H9 (cell line): ENCODE results near the gene NMT1. TPM values are rescaled to one million over a fixed set of nuclear protein-coding genes. Genes with fewer than 3 reads are reported as not detected.

Experiments
- DNase-seq: peaks from one replicate; pipeline ENCODE4 v3.0.0-alpha.2; 2017
- H2AFZ ChIP-seq: one replicate; pipeline ENCODE4 v1.6.1; 2013; ENCODE audit warnings: mild to moderate bottlenecking, low read length, control low read depth, moderate library complexity
- H2AK5ac ChIP-seq: 2 replicates; pipeline ENCODE4 v1.6.1; 2013; ENCODE audit warnings: low read length, control low read depth, mixed read lengths; ENCODE audit not compliant: insufficient read length
- H2BK120ac ChIP-seq: one replicate; pipeline ENCODE4 v1.6.1; 2013; ENCODE audit warnings: low read depth, mild to moderate bottlenecking, low read length, control low read depth, inconsistent platforms; ENCODE audit not compliant: poor library complexity, severe bottlenecking
- H2BK12ac ChIP-seq: 2 replicates; pipeline ENCODE4 v1.6.1; 2013; ENCODE audit warnings: low read length, control low read depth, mixed read lengths, low read depth; ENCODE audit not compliant: insufficient read length
- H2BK15ac ChIP-seq: 2 replicates; pipeline ENCODE4 v1.6.1; 2013; ENCODE audit warnings: low read depth, low read length, control low read depth
- H2BK20ac ChIP-seq: one replicate; pipeline ENCODE4 v1.6.1; 2013; ENCODE audit warnings: low read depth, mild to moderate bottlenecking, low read length, control low read depth, inconsistent platforms; ENCODE audit not compliant: poor library complexity, severe bottlenecking
- H2BK5ac ChIP-seq: 2 replicates; pipeline ENCODE4 v1.6.1; 2013; ENCODE audit warnings: low read length, control low read depth, mixed read lengths; ENCODE audit not compliant: insufficient read length
- H3K14ac ChIP-seq: 2 replicates; pipeline ENCODE4 v1.6.1; 2013; ENCODE audit warnings: low read length, control low read depth; ENCODE audit not compliant: insufficient read depth
- H3K18ac ChIP-seq: 2 replicates; pipeline ENCODE4 v1.6.1; 2013; ENCODE audit warnings: low read depth, mild to moderate bottlenecking, mixed read lengths, low read length, control low read depth; ENCODE audit not compliant: insufficient read length
- H3K23ac ChIP-seq: 2 replicates; pipeline ENCODE4 v1.6.1; 2013; ENCODE audit warnings: low read length, control low read depth, mixed read lengths, low read depth; ENCODE audit not compliant: insufficient read length
- H3K23me2 ChIP-seq: 2 replicates; pipeline ENCODE4 v1.6.1; 2013; ENCODE audit warnings: low read depth, mild to moderate bottlenecking, mixed read lengths, low read length, control low read depth; ENCODE audit not compliant: insufficient read length, poor library complexity, severe bottlenecking
- H3K27ac ChIP-seq: 2 replicates; pipeline ENCODE4 v1.5.1; 2013; ENCODE audit warnings: low read length, control low read depth, mixed read lengths, low read depth; ENCODE audit not compliant: insufficient read length
- H3K27me3 ChIP-seq: 2 replicates; pipeline ENCODE4 v1.6.1; 2013; ENCODE audit warnings: low read length, control low read depth, inconsistent platforms; ENCODE audit not compliant: insufficient read depth
- H3K4ac ChIP-seq: 2 replicates; pipeline ENCODE4 v1.6.1; 2013; ENCODE audit warnings: low read depth, mild to moderate bottlenecking, control low read depth, inconsistent platforms, low read length, moderate library complexity
- H3K4me1 ChIP-seq: 2 replicates; pipeline ENCODE4 v1.6.1; 2013; ENCODE audit warnings: low read length, control low read depth, inconsistent platforms; ENCODE audit not compliant: insufficient read depth
- H3K4me2 ChIP-seq: 2 replicates; pipeline ENCODE4 v1.6.1; 2013; ENCODE audit warnings: low read length, control low read depth, mixed read lengths; ENCODE audit not compliant: insufficient read length, insufficient read depth
- H3K56ac ChIP-seq: 2 replicates; pipeline ENCODE4 v1.6.1; 2013; ENCODE audit warnings: low read depth, mild to moderate bottlenecking, mixed read lengths, low read length, control low read depth; ENCODE audit not compliant: insufficient read length
- H3K79me1 ChIP-seq: 2 replicates; pipeline ENCODE4 v1.6.1; 2013; ENCODE audit warnings: low read depth, mild to moderate bottlenecking, moderate library complexity, low read length, control low read depth, inconsistent platforms; ENCODE audit not compliant: insufficient read depth, poor library complexity, severe bottlenecking
- H3K79me2 ChIP-seq: 2 replicates; pipeline ENCODE4 v1.6.1; 2013; ENCODE audit warnings: low read length, control low read depth, inconsistent platforms; ENCODE audit not compliant: insufficient read depth
- H3K9ac ChIP-seq: 2 replicates; pipeline ENCODE4 v1.6.1; 2013; ENCODE audit warnings: low read length, control low read depth, mixed read lengths; ENCODE audit not compliant: insufficient read length; ENCODE audit errors: extremely low read depth
- H3K9me3 ChIP-seq: one replicate; pipeline ENCODE4 v1.6.1; 2013; ENCODE audit warnings: low read depth, low read length, inconsistent platforms; ENCODE audit not compliant: control insufficient read depth
- H3T11ph ChIP-seq: one replicate; pipeline ENCODE4 v1.6.1; 2013; ENCODE audit warnings: mild to moderate bottlenecking, low read length, control low read depth, inconsistent platforms
- H4K20me1 ChIP-seq: one replicate; pipeline ENCODE4 v1.6.1; 2013; ENCODE audit not compliant: control insufficient read depth, insufficient read length, insufficient read depth
- H4K5ac ChIP-seq: 2 replicates; pipeline ENCODE4 v1.6.1; 2013; ENCODE audit warnings: low read depth, mild to moderate bottlenecking, mixed read lengths, low read length, control low read depth; ENCODE audit not compliant: insufficient read length
- H4K8ac ChIP-seq: replicated peaks from 2 replicates; pipeline ENCODE4 v1.6.1; 2013; ENCODE audit warnings: low read length, control low read depth, mixed read lengths, low read depth; ENCODE audit not compliant: insufficient read length
- H4K91ac ChIP-seq: 2 replicates; pipeline ENCODE4 v1.6.1; 2013; ENCODE audit warnings: low read depth, mild to moderate bottlenecking, moderate library complexity, mixed read lengths, low read length, control low read depth; ENCODE audit not compliant: insufficient read length
- H3K27ac Mint-ChIP-seq, 3 experiments: 2 replicates in 2 of 3; 3 replicates in 1 of 3; pipeline ENCODE4 v1.8.0; 2020 to 2021; ENCODE audit warnings: mixed read lengths in 3 of 3, mild to moderate bottlenecking in 1 of 3, moderate library complexity in 1 of 3
- H3K27me3 Mint-ChIP-seq: 2 replicates; pipeline ENCODE4 v1.8.0; 2021; ENCODE audit warnings: low read depth, mild to moderate bottlenecking, moderate library complexity, mixed read lengths
- H3K36me3 Mint-ChIP-seq, 3 experiments: 2 replicates in 2 of 3; 3 replicates in 1 of 3; pipeline ENCODE4 v1.8.0; 2020 to 2021; ENCODE audit warnings: low read depth in 3 of 3, mixed read lengths in 3 of 3; ENCODE audit not compliant: insufficient read depth in 1 of 3
- H3K4me1 Mint-ChIP-seq, 2 experiments: 2 replicates each; pipeline ENCODE4 v1.8.0; 2020; ENCODE audit warnings: mixed read lengths in 2 of 2
- H3K4me3 Mint-ChIP-seq, 2 experiments: 2 replicates in 1 of 2; 3 replicates in 1 of 2; pipeline ENCODE4 v1.8.0; 2020 to 2021; ENCODE audit warnings: mild to moderate bottlenecking in 2 of 2, mixed read lengths in 2 of 2, moderate library complexity in 1 of 2
- H3K9me3 Mint-ChIP-seq, 2 experiments: 2 replicates in 1 of 2; 3 replicates in 1 of 2; pipeline ENCODE4 v1.8.0; 2020; ENCODE audit warnings: mild to moderate bottlenecking in 2 of 2, mixed read lengths in 2 of 2, moderate library complexity in 1 of 2
- WGBS: extraction: QIAGEN DNeasy Blood & Tissue Kit; methylation state at CpG from one replicate; pipeline ENCODE4 v1.1.7; 2013; ENCODE audit warnings: missing lambda C conversion rate, low lambda C conversion rate, mixed read lengths; ENCODE audit not compliant: insufficient read length; ENCODE audit errors: extremely low coverage; 5-methylcytosine and 5-hydroxymethylcytosine counted together
- total RNA-seq: library from RNA; stranded (reverse); gene quantifications from 2 replicates; pipeline ENCODE4 v1.2.1, GENCODE V29; 2021
- TF ChIP-seq, protein P1 (sequence below): fragments of 200-600 bp; sonication (generic); conservative IDR thresholded peaks from 3 replicates; pipeline ENCODE4 v1.8.0; 2021; ENCODE audit warnings: antibody characterized with exemption, mild to moderate bottlenecking

Gene NMT1
- total RNA-seq, 1 experiment from 2014 or later: 150 TPM

DNA sequence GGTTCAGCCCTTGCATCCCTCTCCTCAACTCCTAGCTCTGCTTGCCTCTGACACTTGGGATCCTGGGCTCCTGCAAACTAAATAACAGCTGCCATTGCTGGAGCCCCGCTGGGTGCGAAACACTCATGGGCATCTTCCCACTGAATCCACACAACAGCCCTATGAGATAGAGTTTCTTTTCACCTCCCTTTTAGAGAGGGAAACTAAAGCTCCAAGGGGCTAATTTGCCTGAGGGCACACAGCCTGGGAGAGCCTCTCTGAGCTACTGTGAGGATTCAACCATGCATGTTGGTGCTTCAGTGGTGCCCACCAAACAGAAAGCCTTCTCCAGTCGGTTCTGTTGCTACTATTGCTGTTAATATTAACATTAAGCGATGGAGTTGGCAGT, 78.4 kb downstream of the NMT1 start:
- Histone ChIP-seq H3T11ph (no peak overlapping the region), H4K5ac (no peak overlapping the region), H3K27me3 (no peaks in the 10 kb centered on the region), H4K8ac (no peak overlapping the region), H2BK15ac (no peak overlapping the region), H3K4ac (no peak overlapping the region), H2BK5ac (no peak overlapping the region), H3K27ac (no peak overlapping the region), H2AFZ (no peak overlapping the region), H3K23ac (no peak overlapping the region), H2BK12ac (no peak overlapping the region), H3K79me2 (no peaks in the 10 kb centered on the region), H3K4me1 (no peaks in the 10 kb centered on the region), H2AK5ac (no peak overlapping the region), H3K23me2 (peaks cover 13% of the 10 kb centered on the region), H3K79me1 (no peaks in the 10 kb centered on the region), H3K4me2 (no peak overlapping the region), H3K9me3 (no peaks in the 10 kb centered on the region), H4K20me1 (no peaks in the 10 kb centered on the region), H3K14ac (no peak overlapping the region), H3K18ac (no peak overlapping the region), H3K56ac (no peak overlapping the region), H4K91ac (no peak overlapping the region), H2BK20ac (no peak overlapping the region), H3K9ac (no peak overlapping the region), H2BK120ac (no peak overlapping the region)
- no peak for DNase-seq
- H3K9me3 Mint-ChIP-seq: peaks cover 2 to 3% of the 10 kb centered on the region in 2 experiments; a peak in 4 of 5 replicates
- H3K27ac Mint-ChIP-seq: no peak overlapping the region
- H3K4me1 Mint-ChIP-seq: peaks cover 17 to 28% of the 10 kb centered on the region in 2 experiments
- TF ChIP-seq, protein P1, sequence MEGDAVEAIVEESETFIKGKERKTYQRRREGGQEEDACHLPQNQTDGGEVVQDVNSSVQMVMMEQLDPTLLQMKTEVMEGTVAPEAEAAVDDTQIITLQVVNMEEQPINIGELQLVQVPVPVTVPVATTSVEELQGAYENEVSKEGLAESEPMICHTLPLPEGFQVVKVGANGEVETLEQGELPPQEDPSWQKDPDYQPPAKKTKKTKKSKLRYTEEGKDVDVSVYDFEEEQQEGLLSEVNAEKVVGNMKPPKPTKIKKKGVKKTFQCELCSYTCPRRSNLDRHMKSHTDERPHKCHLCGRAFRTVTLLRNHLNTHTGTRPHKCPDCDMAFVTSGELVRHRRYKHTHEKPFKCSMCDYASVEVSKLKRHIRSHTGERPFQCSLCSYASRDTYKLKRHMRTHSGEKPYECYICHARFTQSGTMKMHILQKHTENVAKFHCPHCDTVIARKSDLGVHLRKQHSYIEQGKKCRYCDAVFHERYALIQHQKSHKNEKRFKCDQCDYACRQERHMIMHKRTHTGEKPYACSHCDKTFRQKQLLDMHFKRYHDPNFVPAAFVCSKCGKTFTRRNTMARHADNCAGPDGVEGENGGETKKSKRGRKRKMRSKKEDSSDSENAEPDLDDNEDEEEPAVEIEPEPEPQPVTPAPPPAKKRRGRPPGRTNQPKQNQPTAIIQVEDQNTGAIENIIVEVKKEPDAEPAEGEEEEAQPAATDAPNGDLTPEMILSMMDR: no peak
- no CpG with 5 or more reads among the region's 4 CpGs for WGBS
- peaks cover 3 to 6% (median 4%) of the 10 kb centered on the region in 3 experiments; a peak in 5 of 7 replicates for H3K36me3 Mint-ChIP-seq
- H3K27me3 Mint-ChIP-seq: peaks cover 3% of the 10 kb centered on the region; the same call in 1 of the 2 replicates
- H3K4me3 Mint-ChIP-seq: no peak overlapping the region
